ENCODE results near the gene ASPSCR1. TPM values are rescaled to one million over a fixed set of nuclear protein-coding genes. Genes with fewer than 3 reads are reported as not detected.

ASPSCR1 gene
- total and polyA plus RNA-seq, 2 of the 13 experiments (the other 11 are each of a cell fraction or from before 2014, with no cell fraction given), result 274 to 314 TPM

DNA sequence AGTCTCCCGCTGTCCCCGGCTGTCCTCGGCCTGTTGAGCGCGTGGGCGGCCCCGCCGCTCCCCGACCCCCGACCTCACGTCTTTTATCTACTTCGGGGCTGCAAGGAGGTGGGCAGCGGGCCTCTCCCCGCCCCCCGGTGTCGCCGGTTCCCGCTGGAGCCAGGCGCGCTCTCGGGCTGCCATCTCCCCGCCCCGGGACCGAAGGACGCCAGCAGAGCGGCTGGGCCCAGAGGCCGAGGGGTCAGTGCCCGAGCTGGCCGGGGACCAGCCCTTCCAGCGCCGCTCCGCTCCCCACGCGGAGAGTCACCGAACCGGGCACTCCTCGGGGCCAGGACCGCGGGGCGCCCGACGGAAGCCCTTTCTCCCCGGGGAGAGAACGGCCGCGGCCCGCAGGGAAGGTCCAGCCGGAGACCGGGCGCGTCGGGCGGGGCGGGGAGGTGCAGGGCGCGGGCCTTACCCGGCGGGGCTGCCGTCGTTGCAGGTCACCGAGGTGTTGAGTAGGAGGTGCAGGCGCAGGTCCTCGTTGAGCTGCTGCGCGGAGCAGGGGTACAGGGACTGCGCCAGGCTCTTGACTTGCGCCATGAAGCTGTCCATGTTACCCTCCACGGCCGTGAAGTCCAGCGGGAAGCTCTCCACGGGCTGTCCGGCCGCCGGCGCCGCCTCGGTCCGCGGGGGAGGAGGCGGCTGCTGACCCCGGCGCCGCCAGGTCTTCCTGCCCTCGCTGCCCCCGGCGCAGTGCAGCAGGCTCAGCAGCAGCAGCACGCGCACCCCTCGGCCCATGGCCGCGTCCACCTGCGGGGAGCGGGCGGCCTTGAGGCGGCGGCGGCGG is 17.1 kb upstream of the ASPSCR1 start (continued):
- TF ChIP-seq, protein P1, sequence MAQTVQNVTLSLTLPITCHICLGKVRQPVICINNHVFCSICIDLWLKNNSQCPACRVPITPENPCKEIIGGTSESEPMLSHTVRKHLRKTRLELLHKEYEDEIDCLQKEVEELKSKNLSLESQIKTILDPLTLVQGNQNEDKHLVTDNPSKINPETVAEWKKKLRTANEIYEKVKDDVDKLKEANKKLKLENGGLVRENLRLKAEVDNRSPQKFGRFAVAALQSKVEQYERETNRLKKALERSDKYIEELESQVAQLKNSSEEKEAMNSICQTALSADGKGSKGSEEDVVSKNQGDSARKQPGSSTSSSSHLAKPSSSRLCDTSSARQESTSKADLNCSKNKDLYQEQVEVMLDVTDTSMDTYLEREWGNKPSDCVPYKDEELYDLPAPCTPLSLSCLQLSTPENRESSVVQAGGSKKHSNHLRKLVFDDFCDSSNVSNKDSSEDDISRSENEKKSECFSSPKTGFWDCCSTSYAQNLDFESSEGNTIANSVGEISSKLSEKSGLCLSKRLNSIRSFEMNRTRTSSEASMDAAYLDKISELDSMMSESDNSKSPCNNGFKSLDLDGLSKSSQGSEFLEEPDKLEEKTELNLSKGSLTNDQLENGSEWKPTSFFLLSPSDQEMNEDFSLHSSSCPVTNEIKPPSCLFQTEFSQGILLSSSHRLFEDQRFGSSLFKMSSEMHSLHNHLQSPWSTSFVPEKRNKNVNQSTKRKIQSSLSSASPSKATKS (CRISPR knock-in tag; IDR thresholded peaks at IDR 0.05), result no peak
- TF ChIP-seq SNAPC2 (CRISPR knock-in tag; IDR thresholded peaks at IDR 0.05), result 0 out of 2 replicates have a peak, but pooled peaks have one; percentile 32
- TF ChIP-seq ZNF883 (CRISPR knock-in tag; IDR thresholded peaks at IDR 0.05; ENCODE audit: not compliant biosample characterization), result peak; percentile 25
- no peak for TF ChIP-seq ATAD3A (CRISPR knock-in tag; IDR thresholded peaks at IDR 0.05)
- peak; percentile 60; the same call in 1 of the 2 replicates for TF ChIP-seq ZMAT3 (CRISPR knock-in tag; conservative IDR thresholded peaks at IDR 0.05)
- TF ChIP-seq ZNF816 (CRISPR knock-in tag; IDR thresholded peaks at IDR 0.05; ENCODE audit: borderline replicate concordance), result 0 out of 2 replicates have a peak, but pooled peaks have one; percentile 22
- peak; percentile 1; the same call in 1 of the 2 replicates for TF ChIP-seq FOXO1 (CRISPR knock-in tag; IDR thresholded peaks at IDR 0.05)
- no peak for TF ChIP-seq MAF1 (CRISPR knock-in tag; IDR thresholded peaks at IDR 0.05; ENCODE audit: borderline replicate concordance)
- 0 out of 2 replicates have a peak, but pooled peaks have one; percentile 60 for TF ChIP-seq FLYWCH1 (CRISPR knock-in tag; IDR thresholded peaks at IDR 0.05)
- TF ChIP-seq MXD4 (CRISPR knock-in tag; IDR thresholded peaks at IDR 0.05), result no peak
- TF ChIP-seq EED (CRISPR knock-in tag; IDR thresholded peaks at IDR 0.05), result 0 out of 2 replicates have a peak, but pooled peaks have one; percentile 39
- TF ChIP-seq, protein P2, sequence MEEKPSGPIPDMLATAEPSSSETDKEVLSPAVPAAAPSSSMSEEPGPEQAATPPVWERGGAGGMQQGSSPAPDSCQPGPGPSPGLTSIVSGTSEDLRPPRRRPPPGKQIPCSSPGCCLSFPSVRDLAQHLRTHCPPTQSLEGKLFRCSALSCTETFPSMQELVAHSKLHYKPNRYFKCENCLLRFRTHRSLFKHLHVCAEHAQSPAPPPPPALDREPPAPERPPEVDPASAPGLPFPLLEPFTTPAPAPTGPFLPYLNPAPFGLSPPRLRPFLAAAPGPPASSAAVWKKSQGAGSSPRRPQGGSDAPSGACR (CRISPR knock-in tag; IDR thresholded peaks at IDR 0.05), result 0 out of 2 replicates have a peak, but pooled peaks have one; percentile 68
- peak; percentile 96 for TF ChIP-seq FOXC1 (CRISPR knock-in tag; IDR thresholded peaks at IDR 0.05; ENCODE audit: borderline replicate concordance)
- TF ChIP-seq, protein P3, sequence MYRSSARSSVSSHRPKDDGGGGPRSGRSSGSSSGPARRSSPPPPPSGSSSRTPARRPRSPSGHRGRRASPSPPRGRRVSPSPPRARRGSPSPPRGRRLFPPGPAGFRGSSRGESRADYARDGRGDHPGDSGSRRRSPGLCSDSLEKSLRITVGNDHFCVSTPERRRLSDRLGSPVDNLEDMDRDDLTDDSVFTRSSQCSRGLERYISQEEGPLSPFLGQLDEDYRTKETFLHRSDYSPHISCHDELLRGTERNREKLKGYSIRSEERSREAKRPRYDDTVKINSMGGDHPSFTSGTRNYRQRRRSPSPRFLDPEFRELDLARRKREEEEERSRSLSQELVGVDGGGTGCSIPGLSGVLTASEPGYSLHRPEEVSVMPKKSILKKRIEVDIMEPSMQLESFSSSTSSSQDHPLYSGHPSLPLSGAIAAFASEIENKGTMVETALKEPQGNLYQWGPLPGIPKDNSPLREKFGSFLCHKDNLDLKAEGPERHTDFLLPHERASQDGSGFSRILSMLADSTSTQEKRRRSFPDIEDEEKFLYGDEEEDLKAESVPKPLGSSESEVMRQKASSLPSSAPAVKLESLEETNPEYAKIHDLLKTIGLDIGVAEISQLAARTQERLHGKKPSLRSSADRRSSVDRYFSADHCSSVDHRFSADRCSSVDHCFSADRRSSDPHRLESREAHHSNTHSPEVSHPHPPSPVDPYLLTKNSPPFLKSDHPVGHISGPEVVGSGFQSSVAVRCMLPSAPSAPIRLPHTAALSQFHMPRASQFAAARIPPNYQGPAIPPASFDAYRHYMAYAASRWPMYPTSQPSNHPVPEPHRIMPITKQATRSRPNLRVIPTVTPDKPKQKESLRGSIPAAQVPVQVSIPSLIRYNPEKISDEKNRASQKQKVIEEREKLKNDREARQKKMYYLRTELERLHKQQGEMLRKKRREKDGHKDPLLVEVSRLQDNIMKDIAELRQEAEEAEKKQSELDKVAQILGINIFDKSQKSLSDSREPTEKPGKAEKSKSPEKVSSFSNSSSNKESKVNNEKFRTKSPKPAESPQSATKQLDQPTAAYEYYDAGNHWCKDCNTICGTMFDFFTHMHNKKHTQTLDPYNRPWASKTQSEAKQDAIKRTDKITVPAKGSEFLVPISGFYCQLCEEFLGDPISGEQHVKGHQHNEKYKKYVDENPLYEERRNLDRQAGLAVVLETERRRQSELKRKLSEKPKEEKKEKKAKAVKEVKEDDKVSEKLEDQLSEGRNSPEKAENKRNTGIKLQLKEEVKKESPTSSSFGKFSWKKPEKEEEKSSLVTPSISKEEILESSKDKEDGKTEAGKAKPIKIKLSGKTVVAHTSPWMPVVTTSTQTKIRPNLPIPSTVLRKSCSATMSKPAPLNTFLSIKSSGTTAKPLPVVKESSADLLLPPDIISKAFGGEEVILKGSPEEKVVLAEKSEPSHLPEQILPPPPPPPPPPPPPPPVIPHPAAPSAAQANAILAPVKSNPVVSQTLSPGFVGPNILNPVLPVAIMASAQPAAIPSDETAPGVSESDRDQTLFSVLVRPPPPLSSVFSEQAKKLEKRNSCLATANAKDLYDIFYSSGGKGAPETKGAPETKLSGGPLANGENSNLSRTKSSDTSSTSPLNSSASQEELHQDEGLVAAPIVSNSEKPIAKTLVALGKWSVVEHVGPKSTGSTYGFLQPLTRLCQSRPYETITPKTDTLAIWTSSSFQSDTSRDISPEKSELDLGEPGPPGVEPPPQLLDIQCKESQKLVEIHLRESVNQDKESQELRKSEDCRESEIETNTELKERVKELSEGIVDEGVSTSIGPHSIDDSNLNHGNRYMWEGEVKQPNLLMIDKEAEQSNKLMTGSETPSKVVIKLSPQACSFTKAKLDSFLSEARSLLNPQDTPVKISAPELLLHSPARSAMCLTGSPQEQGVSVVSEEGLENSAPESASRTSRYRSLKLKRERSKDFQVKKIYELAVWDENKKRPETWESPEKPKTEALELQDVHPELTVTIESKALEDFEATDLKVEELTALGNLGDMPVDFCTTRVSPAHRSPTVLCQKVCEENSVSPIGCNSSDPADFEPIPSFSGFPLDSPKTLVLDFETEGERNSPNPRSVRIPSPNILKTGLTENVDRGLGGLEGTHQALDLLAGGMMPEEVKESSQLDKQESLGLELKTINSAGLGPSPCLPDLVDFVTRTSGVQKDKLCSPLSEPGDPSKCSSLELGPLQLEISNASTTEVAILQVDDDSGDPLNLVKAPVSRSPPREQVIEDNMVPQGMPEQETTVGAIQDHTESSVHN (CRISPR knock-in tag; IDR thresholded peaks at IDR 0.05), result peak; percentile 78; the same call in 1 of the 2 replicates
- peak; percentile 91 for TF ChIP-seq ZNF225 (CRISPR knock-in tag; IDR thresholded peaks at IDR 0.05)
- TF ChIP-seq ATF7 (IDR thresholded peaks at IDR 0.05), result no peak
- TF ChIP-seq ATF7 (CRISPR knock-in tag; IDR thresholded peaks at IDR 0.05), result 0 out of 2 replicates have a peak, but pooled peaks have one; percentile 23
- no peak for TF ChIP-seq NFATC3 (CRISPR knock-in tag; IDR thresholded peaks at IDR 0.05)
